D721Med (cell line): ENCODE data around the gene LRRK2.

Experiments used
- DNase-seq: peaks from one replicate; pipeline ENCODE4 v3.0.0; 2011; ENCODE audit warnings: low spot score; ENCODE audit not compliant: insufficient read length
- FAIRE-seq: peaks from 2 replicates; lab custom pipeline; 2011; peaks lifted over from hg19 to GRCh38; lab: Jason Lieb, UNC
- CTCF ChIP-seq: IDR thresholded peaks from 2 replicates; pipeline ENCODE4 v1.5.1; 2012; ENCODE audit warnings: mild to moderate bottlenecking, control low read depth; ENCODE audit not compliant: insufficient read depth; ENCODE audit errors: missing control alignments

LRRK2 gene

GRCh38 chr12:40198601-40199000 lies 26.2 kb upstream of the LRRK2 start:
- DNase-seq (no peak), FAIRE-seq (no peak)
- no peak for TF ChIP-seq CTCF

- DNase-seq (no peak), FAIRE-seq (no peak)
These were observed 22.4 kb upstream of the LRRK2 start for GRCh38 chr12:40202095-40203059.

GRCh38 chr12:40203060-40203430 lies 21.8 kb upstream of the LRRK2 start:
- DNase-seq (no peak), FAIRE-seq (no peak)
- TF ChIP-seq CTCF: no peak

More at GRCh38 chr12:40202095-40203059, 22.4 kb upstream of the LRRK2 start:
- TF ChIP-seq CTCF: no peak

GRCh38 chr12:40204337-40204736 lies 20.5 kb upstream of the LRRK2 start:
- no peak for TF ChIP-seq CTCF
- DNase-seq (no peak), FAIRE-seq (no peak)

GRCh38 chr12:40207551-40207950 lies 17.2 kb upstream of the LRRK2 start:
- no peak for DNase-seq
- TF ChIP-seq CTCF: no peak
- no peak for FAIRE-seq

GRCh38 chr12:40208707-40209446 lies 15.9 kb upstream of the LRRK2 start:
- FAIRE-seq: no peak

More at GRCh38 chr12:40208707-40209446, 15.9 kb upstream of the LRRK2 start:
- no peak for TF ChIP-seq CTCF
- DNase-seq: no peak
